Heart left ventricle (tissue), 13 donors: Measurements from ENCODE around the gene KRT2.

Experiments used
- POLR2A ChIP-seq, 2 donors: fragments of 450-650 bp; IDR thresholded peaks; one replicate each; pipeline ENCODE4 v1.6.1; 2017; ENCODE audit warnings: antibody characterized with exemption in 2 of 2, mild to moderate bottlenecking in 2 of 2, moderate library complexity in 2 of 2
- TF ChIP-seq, protein P1 (sequence below), 12 donors: fragments of 200-600 bp; sonication (generic) in 4 of 12; IDR thresholded peaks; one replicate each; pipeline versions ENCODE4 v1.5.0 to v1.8.0; 2018 to 2022; ENCODE audit warnings: antibody characterized with exemption in 12 of 12, mild to moderate bottlenecking in 5 of 12
- donor health status: ischemic (EF 13 %, LVEDD 7.1; RV severe dilation, severe dysfunction).
- donor health status: DM: no; HTN: yes; CAD: no.
- donor health status: DM: no; HTN: no; CAD: no.
- donor health status: ischemic (EF 25% LVEDD 6.9; RV normal size, moderate dysfunction).
- donor health status: ischemic (EF 25% LVEDD 5.7; RV mildly dilated, moderate dysfunction).
- donor health status: ischemic (EF 35%, LVEDD 5.7; RV mildly dilated, moderate dysfunction).
- donor health status: nonischemic (EF 11% LVEDD 7.7; RV severe dilation, severe dysfunction).
- donor health status: DM: yes; HTN: yes; CAD: no.
- donor health status: PGD.
- donor health status: ischemic (EF 29% LVEDD 5.4; RV normal size, mild dysfunction).
- donor health status: nonischemic (EF 23%, LVEDD 6.1; RV moderate dilation, normal function).

DNA sequence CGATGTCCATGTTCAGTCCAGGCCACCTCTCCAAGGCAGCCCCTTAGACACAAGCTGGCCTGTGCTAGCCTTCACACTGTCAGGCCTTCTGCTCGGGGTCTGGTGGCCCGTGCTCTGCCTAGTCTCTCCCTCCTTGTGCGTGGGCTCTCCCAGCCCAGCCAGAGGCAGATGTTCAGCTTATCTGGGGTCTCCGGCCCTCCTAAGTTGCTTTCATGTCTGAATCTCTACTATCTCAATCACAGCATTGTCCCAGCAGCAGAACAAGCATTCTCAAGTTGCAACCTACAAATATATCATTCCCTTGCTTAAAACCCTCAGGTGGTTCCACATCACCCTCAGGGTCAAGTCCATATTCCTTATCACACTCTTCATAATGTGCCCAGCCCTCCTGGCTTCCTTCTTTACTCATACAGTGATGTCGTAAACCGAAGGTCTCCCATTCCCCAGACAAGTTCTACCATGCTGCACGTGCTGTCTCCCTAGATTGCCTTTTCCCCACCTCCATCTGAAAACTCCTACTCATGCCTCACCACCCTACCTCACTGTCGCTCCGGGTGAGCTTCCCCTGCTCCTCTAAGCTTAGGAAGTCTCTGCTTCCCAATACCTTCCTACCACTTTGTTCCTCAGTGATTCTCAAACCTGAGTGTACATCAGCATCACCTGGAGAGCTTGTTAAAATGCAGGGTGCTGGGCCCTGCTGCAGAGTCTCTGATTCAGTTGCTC lies 35.2 kb downstream of the KRT2 start:
- TF ChIP-seq, protein P1, sequence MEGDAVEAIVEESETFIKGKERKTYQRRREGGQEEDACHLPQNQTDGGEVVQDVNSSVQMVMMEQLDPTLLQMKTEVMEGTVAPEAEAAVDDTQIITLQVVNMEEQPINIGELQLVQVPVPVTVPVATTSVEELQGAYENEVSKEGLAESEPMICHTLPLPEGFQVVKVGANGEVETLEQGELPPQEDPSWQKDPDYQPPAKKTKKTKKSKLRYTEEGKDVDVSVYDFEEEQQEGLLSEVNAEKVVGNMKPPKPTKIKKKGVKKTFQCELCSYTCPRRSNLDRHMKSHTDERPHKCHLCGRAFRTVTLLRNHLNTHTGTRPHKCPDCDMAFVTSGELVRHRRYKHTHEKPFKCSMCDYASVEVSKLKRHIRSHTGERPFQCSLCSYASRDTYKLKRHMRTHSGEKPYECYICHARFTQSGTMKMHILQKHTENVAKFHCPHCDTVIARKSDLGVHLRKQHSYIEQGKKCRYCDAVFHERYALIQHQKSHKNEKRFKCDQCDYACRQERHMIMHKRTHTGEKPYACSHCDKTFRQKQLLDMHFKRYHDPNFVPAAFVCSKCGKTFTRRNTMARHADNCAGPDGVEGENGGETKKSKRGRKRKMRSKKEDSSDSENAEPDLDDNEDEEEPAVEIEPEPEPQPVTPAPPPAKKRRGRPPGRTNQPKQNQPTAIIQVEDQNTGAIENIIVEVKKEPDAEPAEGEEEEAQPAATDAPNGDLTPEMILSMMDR (IDR thresholded peaks at IDR 0.05): no peak
- TF ChIP-seq POLR2A (IDR thresholded peaks at IDR 0.05): no peak
